Vagina (tissue), 2 donors: ENCODE data around the gene RABEP2. TPM values are rescaled to one million over a fixed set of nuclear protein-coding genes. Genes with fewer than 3 reads are reported as not detected.
A peak's percentile ranks its signal among the peaks of the same experiment; 100 is the strongest.

Experiments used
- DNase-seq, 2 donors: peaks; one replicate each; pipeline ENCODE4 v3.0.0-alpha.2; 2017; ENCODE audit errors: extremely low spot score in 2 of 2
- H3K27ac ChIP-seq: fragments of 200-600 bp; sonication (generic); one replicate; pipeline ENCODE4 v1.5.1; 2019
- H3K27me3 ChIP-seq: fragments of 200-600 bp; sonication (generic); one replicate; pipeline ENCODE4 v1.5.1; 2019
- H3K36me3 ChIP-seq, 2 donors: fragments of 200-600 bp; sonication (generic); one replicate each; pipeline ENCODE4 v1.5.1; 2017 to 2019
- H3K4me1 ChIP-seq: fragments of 200-600 bp; sonication (generic); one replicate; pipeline ENCODE4 v1.5.1; 2019
- H3K4me3 ChIP-seq, 2 donors: fragments of 200-600 bp; sonication (generic); 1 replicate in 1 of 2; 2 replicates in 1 of 2; pipeline ENCODE4 v1.5.1; 2016 to 2019
- H3K9me3 ChIP-seq: fragments of 200-600 bp; sonication (generic); one replicate; pipeline ENCODE4 v1.5.1; 2019
- CTCF ChIP-seq, 3 experiments: fragments of 450-650 bp in 2 of 3; fragments of 200-600 bp in 1 of 3; sonication (generic) in 1 of 3; IDR thresholded peaks; one replicate each; pipeline ENCODE4 v1.5.1; 2017 to 2019; ENCODE audit warnings: antibody characterized with exemption in 3 of 3, mild to moderate bottlenecking in 2 of 3, moderate library complexity in 2 of 3
- POLR2A ChIP-seq, 2 donors: fragments of 450-650 bp; IDR thresholded peaks; one replicate each; pipeline ENCODE4 v1.6.1; 2017; ENCODE audit warnings: antibody characterized with exemption in 2 of 2, mild to moderate bottlenecking in 2 of 2, moderate library complexity in 2 of 2
- POLR2AphosphoS5 ChIP-seq, 2 donors: sonication (generic); formaldehyde crosslinking; IDR thresholded peaks; one replicate each; pipeline ENCODE4 v1.9.0; 2017; ENCODE audit warnings: antibody characterized with exemption in 2 of 2, mild to moderate bottlenecking in 2 of 2, low read depth in 1 of 2; ENCODE audit not compliant: insufficient read depth in 1 of 2
- intact Hi-C: fragments of 100-400 bp; cut with DNase I; formaldehyde crosslinking; loops from one replicate; pipeline ENCODE4 v1.15.1; 2023
- total RNA-seq: library from RNA; depleted of rRNA; stranded (reverse); fragments of >200 nt; gene quantifications from one replicate; pipeline ENCODE4 v1.2.3, GENCODE V29; 2016

Gene RABEP2
- total RNA-seq, 1 donor from 2014 or later: 44.7 TPM

- Histone ChIP-seq H3K4me1 (peaks cover 17% of the 10 kb centered on the region), H3K9me3 (no peaks in the 10 kb centered on the region), H3K36me3 (no peaks in the 10 kb centered on the region), H3K4me3 (peak overlapping the region; percentile 70 to 85), H3K27ac (no peak overlapping the region), H3K27me3 (no peaks in the 10 kb centered on the region)
- DNase-seq: no peak
- intact Hi-C loops: no loop called here
- TF ChIP-seq CTCF (IDR thresholded peaks at IDR 0.05) (peak in 1 of 3 experiments; percentile 16), POLR2AphosphoS5 (IDR thresholded peaks at IDR 0.05; ENCODE audit: insufficient read depth in 1 of 2, low read depth in 1 of 2) (no peak)
Measured at GRCh38 chr16:28879841-28880588, 45.0 kb downstream of the RABEP2 start.

- H3K36me3 ChIP-seq: no peaks in the 10 kb centered on the region
- no peak overlapping the region for H3K27ac ChIP-seq
- peak overlapping the region; percentile 70 to 85 for H3K4me3 ChIP-seq
- TF ChIP-seq CTCF (IDR thresholded peaks at IDR 0.05) (no peak), POLR2AphosphoS5 (IDR thresholded peaks at IDR 0.05; ENCODE audit: insufficient read depth in 1 of 2, low read depth in 1 of 2) (no peak), POLR2A (IDR thresholded peaks at IDR 0.05) (no peak)
- intact Hi-C loops: no loop called here
- H3K9me3 ChIP-seq: no peaks in the 10 kb centered on the region
- peaks cover 17% of the 10 kb centered on the region for H3K4me1 ChIP-seq
- no peaks in the 10 kb centered on the region for H3K27me3 ChIP-seq
- no peak for DNase-seq
Measured at GRCh38 chr16:28879261-28879840, 45.7 kb downstream of the RABEP2 start.

- Histone ChIP-seq H3K4me3 (peak within 1 kb of the TSS; percentile 70 to 85), H3K36me3 (peaks cover 0 to 1% of the 10 kb centered on the region in 2 donors), H3K9me3 (no peaks in the 10 kb centered on the region), H3K4me1 (peaks cover 17% of the 10 kb centered on the region), H3K27me3 (no peaks in the 10 kb centered on the region), H3K27ac (no peak within 1 kb of the TSS)
- intact Hi-C loops: no loop called here
- TF ChIP-seq POLR2AphosphoS5 (IDR thresholded peaks at IDR 0.05; ENCODE audit: insufficient read depth in 1 of 2, low read depth in 1 of 2): no peak
- TF ChIP-seq CTCF (IDR thresholded peaks at IDR 0.05): no peak
- TF ChIP-seq POLR2A (IDR thresholded peaks at IDR 0.05): no peak
- no peak for DNase-seq
Measured at GRCh38 chr16:28878083-28878926, 46.7 kb downstream of the RABEP2 start, which contains the start of gene ATP2A1. ATP2A1 (plus strand) TSS chr16:28878488; CDS start chr16:28878672, 184 bp downstream.

DNA sequence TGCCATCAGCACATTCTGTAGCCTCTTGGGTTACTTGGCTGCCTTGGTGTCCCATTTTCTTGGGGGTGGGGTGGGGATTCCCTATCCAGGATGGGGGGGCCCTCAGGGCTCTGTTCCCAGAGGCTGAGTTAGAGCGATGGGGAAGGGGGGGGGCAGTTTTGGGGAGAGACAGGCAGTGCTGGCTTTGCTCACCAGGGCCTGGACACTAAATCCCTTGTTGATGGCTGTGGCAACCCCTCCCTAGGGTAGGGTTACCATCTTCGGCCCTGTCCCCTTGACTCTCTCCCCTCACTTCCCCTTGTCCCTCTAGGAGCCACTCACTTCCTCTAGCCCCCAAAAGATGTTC, 47.4 kb downstream of the RABEP2 start:
- Histone ChIP-seq H3K4me1 (peaks cover 17% of the 10 kb centered on the region), H3K4me3 (no peak overlapping the region), H3K27me3 (no peaks in the 10 kb centered on the region), H3K27ac (no peak overlapping the region), H3K36me3 (peaks cover 0 to 8% of the 10 kb centered on the region in 2 donors), H3K9me3 (no peaks in the 10 kb centered on the region)
- DNase-seq: no peak
- TF ChIP-seq POLR2A (IDR thresholded peaks at IDR 0.05): no peak
- no peak for TF ChIP-seq CTCF (IDR thresholded peaks at IDR 0.05)
- no peak for TF ChIP-seq POLR2AphosphoS5 (IDR thresholded peaks at IDR 0.05; ENCODE audit: insufficient read depth in 1 of 2, low read depth in 1 of 2)
- intact Hi-C loops: no loop called here
